Neuron (in vitro differentiated cells): Measurements from ENCODE around the gene EPS8L2.

Experiments used
- H2AFZ ChIP-seq: one replicate; pipeline ENCODE4 v1.6.1; 2013; ENCODE audit warnings: low read depth, mild to moderate bottlenecking, inconsistent platforms, low read length, moderate library complexity
- H3K27me3 ChIP-seq: one replicate; pipeline ENCODE4 v1.6.1; 2013; ENCODE audit warnings: low read length; ENCODE audit not compliant: insufficient read depth
- H3K36me3 ChIP-seq: one replicate; pipeline ENCODE4 v1.6.1; 2013; ENCODE audit warnings: low read length; ENCODE audit not compliant: insufficient read depth
- H3K4me1 ChIP-seq: one replicate; pipeline ENCODE4 v1.6.1; 2013; ENCODE audit warnings: low read length; ENCODE audit not compliant: insufficient read depth
- H3K4me3 ChIP-seq: 2 replicates; pipeline ENCODE4 v1.5.1; 2013; ENCODE audit warnings: mild to moderate bottlenecking, low read length, moderate library complexity
- H3K9me3 ChIP-seq: one replicate; pipeline ENCODE4 v1.6.1; 2013; ENCODE audit warnings: low read length

EPS8L2 gene

DNA sequence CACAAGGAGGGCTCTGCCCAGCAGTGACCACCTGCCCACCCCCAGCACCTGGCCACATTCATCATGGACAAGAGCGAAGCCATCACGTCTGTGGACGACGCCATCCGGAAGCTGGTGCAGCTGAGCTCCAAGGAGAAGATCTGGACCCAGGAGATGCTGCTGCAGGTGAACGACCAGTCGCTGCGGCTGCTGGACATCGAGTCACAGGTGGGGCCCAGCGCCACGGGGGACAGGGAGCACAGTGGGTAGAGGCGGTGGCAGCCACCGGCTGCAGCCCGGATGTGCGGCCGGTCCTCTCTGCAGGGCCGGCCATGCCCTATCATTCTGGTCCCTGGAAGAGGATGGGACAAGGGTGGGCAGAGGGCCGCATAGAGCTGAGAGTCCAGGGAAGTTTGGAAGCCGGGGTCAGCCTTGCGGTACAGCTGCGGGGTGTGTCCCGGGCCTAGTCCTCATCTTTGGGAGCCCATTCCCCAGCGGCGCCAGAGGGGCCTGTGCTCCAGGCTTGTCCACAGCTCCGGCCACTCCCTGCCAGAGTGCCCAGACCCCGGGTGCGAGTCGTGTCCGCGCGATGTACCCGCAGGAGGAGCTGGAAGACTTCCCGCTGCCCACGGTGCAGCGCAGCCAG is 14.1 kb downstream of the EPS8L2 start:
- Histone ChIP-seq H3K4me1 (no peaks in the 10 kb centered on the region), H3K36me3 (no peaks in the 10 kb centered on the region), H3K4me3 (no peak overlapping the region), H2AFZ (no peak overlapping the region), H3K9me3 (no peaks in the 10 kb centered on the region), H3K27me3 (peaks cover 48% of the 10 kb centered on the region)

DNA sequence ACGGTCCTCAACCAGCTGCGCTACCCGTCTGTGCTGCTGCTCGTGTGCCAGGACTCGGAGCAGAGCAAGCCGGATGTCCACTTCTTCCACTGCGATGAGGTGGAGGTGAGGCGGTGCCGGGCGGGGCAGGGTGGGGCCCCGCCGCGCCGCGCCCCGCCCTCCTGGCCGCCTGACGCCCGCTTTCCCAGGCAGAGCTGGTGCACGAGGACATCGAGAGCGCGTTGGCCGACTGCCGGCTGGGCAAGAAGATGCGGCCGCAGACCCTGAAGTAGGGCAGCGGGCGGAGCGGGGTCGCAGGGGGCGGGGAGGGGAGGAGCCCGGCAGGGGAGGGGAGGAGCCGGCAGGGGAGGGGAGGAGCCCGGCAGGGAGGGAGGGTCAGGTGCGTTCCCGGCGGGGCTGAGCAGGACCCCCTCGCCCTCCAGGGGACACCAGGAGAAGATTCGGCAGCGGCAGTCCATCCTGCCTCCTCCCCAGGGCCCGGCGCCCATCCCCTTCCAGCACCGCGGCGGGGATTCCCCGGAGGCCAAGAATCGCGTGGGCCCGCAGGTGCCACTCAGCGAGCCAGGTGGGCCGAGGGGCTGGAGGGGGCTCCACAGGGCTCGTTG is 14.7 kb downstream of the EPS8L2 start:
- peaks cover 54% of the 10 kb centered on the region for H3K27me3 ChIP-seq
- H3K4me3 ChIP-seq: no peak overlapping the region
- no peaks in the 10 kb centered on the region for H3K4me1 ChIP-seq
- no peak overlapping the region for H2AFZ ChIP-seq
- H3K9me3 ChIP-seq: no peaks in the 10 kb centered on the region
- no peaks in the 10 kb centered on the region for H3K36me3 ChIP-seq

GRCh38 chr11:721247-721740 is 15.3 kb downstream of the EPS8L2 start:
- Histone ChIP-seq H3K4me3 (no peak overlapping the region), H2AFZ (no peak overlapping the region), H3K27me3 (peaks cover 56% of the 10 kb centered on the region), H3K36me3 (no peaks in the 10 kb centered on the region), H3K4me1 (no peaks in the 10 kb centered on the region), H3K9me3 (no peaks in the 10 kb centered on the region)

DNA sequence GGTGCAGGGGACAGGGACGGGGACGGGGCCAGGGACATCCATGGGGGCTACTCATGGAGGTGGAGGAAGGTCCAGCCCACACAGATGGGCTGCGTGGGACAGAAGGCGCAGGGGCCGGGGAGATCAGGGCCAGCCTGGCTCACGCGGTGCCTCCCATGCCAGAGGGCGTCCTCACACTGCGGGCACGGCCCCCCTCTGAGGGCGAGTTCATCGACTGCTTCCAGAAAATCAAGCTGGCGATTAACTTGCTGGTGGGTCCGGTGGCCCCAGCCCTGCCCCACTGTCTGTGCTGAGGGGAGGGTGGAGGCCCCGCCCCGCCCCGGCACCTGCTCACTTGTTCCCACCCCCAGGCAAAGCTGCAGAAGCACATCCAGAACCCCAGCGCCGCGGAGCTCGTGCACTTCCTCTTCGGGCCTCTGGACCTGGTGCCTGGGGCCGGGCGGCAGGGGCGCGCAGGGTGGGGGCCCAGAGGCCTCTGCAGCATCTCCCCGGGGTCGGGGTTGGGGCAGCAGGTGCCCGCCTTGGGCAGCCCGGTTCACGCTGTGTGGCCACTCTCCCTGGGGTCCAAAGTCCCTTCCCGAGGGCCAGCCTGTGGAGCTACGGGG is 15.8 kb downstream of the EPS8L2 start:
- Histone ChIP-seq H2AFZ (no peak overlapping the region), H3K9me3 (no peaks in the 10 kb centered on the region), H3K4me3 (no peak overlapping the region), H3K36me3 (no peaks in the 10 kb centered on the region), H3K4me1 (no peaks in the 10 kb centered on the region), H3K27me3 (peaks cover 62% of the 10 kb centered on the region)

DNA sequence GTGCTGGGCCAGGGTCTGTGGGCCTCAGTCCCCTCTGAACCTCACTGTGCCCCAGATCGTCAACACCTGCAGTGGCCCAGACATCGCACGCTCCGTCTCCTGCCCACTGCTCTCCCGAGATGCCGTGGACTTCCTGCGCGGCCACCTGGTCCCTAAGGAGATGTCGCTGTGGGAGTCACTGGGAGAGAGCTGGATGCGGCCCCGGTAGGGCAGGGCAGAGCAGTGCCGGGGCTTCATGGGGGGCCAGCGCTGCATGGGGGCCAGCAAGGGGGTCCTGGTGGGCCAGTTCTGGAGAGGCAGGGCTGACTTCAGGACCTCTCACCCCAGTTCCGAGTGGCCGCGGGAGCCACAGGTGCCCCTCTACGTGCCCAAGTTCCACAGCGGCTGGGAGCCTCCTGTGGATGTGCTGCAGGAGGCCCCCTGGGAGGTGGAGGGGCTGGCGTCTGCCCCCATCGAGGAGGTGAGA is 16.3 kb downstream of the EPS8L2 start:
- Histone ChIP-seq H3K27me3 (peaks cover 67% of the 10 kb centered on the region), H3K4me3 (no peak overlapping the region), H2AFZ (no peak overlapping the region), H3K36me3 (no peaks in the 10 kb centered on the region), H3K9me3 (no peaks in the 10 kb centered on the region), H3K4me1 (no peaks in the 10 kb centered on the region)

DNA sequence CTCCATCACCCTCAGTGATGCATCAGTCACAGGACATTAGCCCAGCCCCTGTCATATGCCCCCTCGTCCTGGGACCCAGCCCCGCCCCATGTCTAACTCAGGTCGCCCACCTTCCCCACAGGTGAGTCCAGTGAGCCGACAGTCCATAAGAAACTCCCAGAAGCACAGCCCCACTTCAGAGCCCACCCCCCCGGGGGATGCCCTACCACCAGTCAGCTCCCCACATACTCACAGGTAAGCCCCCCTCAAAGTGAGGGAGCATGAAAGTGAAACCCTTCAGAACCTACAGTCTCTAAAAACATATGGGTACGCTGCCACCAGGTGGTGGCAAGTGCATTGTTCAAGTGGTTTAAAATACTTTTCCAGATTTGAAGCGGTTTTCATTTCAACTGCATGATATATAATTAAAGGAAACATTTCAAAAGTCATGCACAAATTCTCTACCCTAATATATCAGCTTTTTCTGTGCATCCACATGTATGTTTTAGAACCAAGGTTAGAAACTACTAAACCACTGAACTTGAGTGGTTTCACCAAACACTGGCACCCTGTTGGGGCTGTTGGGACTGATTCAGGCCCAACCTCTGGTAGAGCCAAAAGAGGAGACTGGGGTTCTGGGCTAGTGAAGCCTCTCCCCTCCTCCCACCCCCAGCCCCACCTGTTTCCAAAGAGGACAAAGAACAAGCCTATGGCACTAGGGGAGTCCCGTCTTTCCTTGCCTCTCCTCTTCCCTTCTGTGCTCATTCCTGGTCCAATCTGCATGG is 17.3 kb downstream of the EPS8L2 start:
- Histone ChIP-seq H3K4me3 (no peak overlapping the region), H3K4me1 (no peaks in the 10 kb centered on the region), H3K27me3 (peaks cover 72% of the 10 kb centered on the region), H3K36me3 (no peaks in the 10 kb centered on the region), H2AFZ (no peak overlapping the region), H3K9me3 (no peaks in the 10 kb centered on the region)

DNA sequence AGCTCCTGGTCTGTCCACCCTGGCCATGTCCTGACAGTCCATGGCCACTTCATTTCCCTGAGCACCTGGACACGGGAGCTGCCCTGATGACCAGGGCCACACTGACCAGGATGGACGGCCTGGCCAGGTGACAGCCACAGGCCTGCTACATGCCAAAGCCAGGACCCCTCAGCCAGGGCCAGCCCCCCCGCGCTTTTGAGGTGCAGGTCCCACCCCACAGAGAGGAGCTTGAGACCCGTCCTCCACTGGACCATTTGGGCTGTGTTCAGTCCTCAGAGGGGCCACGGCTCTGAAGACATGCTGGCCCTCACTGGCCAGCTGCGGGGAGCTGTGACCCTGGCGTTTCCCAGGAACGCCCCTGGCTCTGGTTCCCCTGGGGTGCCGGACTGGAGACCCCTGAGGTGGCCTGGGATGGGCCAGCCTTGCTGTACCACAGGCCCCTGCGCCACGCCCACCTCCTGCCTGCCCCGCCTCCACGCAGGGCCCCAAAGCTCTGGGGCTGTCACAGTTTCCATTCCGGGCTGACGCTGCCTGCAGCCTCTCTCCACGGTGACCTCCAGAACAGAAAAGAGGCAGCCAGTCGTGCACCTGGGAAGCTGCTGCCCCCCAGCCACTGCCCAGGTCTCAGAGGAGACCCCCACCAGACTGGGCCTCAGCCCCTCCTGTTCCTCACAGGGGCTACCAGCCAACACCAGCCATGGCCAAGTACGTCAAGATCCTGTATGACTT is 18.2 kb downstream of the EPS8L2 start:
- Histone ChIP-seq H2AFZ (no peak overlapping the region), H3K36me3 (no peaks in the 10 kb centered on the region), H3K9me3 (no peaks in the 10 kb centered on the region), H3K27me3 (peaks cover 70% of the 10 kb centered on the region), H3K4me1 (no peaks in the 10 kb centered on the region), H3K4me3 (no peak overlapping the region)

GRCh38 chr11:724778-725386 is 18.9 kb downstream of the EPS8L2 start:
- Histone ChIP-seq H3K36me3 (no peaks in the 10 kb centered on the region), H3K27me3 (peaks cover 65% of the 10 kb centered on the region), H3K9me3 (no peaks in the 10 kb centered on the region), H3K4me1 (no peaks in the 10 kb centered on the region), H3K4me3 (no peak overlapping the region), H2AFZ (no peak overlapping the region)

DNA sequence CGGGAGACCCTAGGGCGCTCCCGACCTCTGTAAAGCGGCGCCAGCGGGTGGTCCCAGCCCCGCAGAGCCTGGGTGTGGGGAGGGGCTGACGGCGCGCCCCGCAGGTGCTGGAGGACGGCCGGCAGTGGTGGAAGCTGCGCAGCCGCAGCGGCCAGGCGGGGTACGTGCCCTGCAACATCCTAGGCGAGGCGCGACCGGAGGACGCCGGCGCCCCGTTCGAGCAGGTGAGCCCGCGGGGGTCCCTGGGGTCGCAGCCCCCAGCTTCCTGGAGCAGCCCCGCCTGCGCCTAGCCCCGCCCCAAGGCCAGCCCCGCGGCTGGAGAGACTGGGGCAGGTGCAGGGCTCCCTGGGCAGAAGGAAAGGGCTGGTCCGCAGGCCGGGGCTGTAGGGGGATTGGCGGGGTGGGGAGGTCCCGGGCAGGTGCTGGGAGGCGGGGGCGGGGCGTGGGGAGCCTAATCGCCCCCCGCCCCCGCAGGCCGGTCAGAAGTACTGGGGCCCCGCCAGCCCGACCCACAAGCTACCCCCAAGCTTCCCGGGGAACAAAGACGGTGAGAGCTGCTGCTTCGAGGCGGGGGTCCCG is 19.7 kb downstream of the EPS8L2 start:
- no peaks in the 10 kb centered on the region for H3K9me3 ChIP-seq
- H3K4me1 ChIP-seq: no peaks in the 10 kb centered on the region
- H2AFZ ChIP-seq: no peak overlapping the region
- peaks cover 57% of the 10 kb centered on the region for H3K27me3 ChIP-seq
- no peaks in the 10 kb centered on the region for H3K36me3 ChIP-seq
- H3K4me3 ChIP-seq: no peak overlapping the region

DNA sequence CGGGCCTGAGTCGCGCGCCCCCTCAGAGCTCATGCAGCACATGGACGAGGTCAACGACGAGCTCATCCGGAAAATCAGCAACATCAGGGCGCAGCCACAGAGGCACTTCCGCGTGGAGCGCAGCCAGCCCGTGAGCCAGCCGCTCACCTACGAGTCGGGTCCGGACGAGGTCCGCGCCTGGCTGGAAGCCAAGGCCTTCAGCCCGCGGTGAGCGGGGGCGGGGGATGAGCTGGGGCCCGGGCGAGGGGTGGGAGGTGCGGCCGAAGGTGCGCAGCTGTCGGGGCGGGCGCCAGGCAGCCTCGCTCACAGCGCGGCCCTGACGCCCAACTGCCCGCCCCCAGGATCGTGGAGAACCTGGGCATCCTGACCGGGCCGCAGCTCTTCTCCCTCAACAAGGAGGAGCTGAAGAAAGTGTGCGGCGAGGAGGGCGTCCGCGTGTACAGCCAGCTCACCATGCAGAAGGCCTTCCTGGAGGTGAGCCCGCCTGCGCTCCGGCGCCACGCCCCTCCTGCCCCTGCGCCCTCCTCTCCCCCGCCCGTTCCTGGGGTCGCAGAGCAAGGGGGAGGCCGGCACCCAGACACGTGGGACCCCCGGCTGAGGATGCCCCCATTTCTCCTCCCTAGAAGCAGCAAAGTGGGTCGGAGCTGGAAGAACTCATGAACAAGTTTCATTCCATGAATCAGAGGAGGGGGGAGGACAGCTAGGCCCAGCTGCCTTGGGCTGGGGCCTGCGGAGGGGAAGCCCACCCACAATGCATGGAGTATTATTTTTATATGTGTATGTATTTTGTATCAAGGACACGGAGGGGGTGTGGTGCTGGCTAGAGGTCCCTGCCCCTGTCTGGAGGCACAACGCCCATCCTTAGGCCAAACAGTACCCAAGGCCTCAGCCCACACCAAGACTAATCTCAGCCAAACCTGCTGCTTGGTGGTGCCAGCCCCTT is 20.5 kb downstream of the EPS8L2 start:
- H3K27me3 ChIP-seq: peaks cover 49% of the 10 kb centered on the region

GRCh38 chr11:727281-727701 is 21.3 kb downstream of the EPS8L2 start:
- peaks cover 42% of the 10 kb centered on the region for H3K27me3 ChIP-seq
- no peak overlapping the region for H3K4me3 ChIP-seq
- H3K4me1 ChIP-seq: no peaks in the 10 kb centered on the region

More for the DNA sequence above, 20.5 kb downstream of the EPS8L2 start:
- H2AFZ ChIP-seq: no peak overlapping the region
- H3K9me3 ChIP-seq: no peaks in the 10 kb centered on the region
- no peak overlapping the region for H3K4me3 ChIP-seq
- no peaks in the 10 kb centered on the region for H3K36me3 ChIP-seq
- no peaks in the 10 kb centered on the region for H3K4me1 ChIP-seq

More at GRCh38 chr11:727281-727701, 21.3 kb downstream of the EPS8L2 start:
- Histone ChIP-seq H3K36me3 (no peaks in the 10 kb centered on the region), H2AFZ (no peak overlapping the region), H3K9me3 (no peaks in the 10 kb centered on the region)
